Measurements from ENCODE around the gene CLCA2.

Gene CLCA2, protein sequence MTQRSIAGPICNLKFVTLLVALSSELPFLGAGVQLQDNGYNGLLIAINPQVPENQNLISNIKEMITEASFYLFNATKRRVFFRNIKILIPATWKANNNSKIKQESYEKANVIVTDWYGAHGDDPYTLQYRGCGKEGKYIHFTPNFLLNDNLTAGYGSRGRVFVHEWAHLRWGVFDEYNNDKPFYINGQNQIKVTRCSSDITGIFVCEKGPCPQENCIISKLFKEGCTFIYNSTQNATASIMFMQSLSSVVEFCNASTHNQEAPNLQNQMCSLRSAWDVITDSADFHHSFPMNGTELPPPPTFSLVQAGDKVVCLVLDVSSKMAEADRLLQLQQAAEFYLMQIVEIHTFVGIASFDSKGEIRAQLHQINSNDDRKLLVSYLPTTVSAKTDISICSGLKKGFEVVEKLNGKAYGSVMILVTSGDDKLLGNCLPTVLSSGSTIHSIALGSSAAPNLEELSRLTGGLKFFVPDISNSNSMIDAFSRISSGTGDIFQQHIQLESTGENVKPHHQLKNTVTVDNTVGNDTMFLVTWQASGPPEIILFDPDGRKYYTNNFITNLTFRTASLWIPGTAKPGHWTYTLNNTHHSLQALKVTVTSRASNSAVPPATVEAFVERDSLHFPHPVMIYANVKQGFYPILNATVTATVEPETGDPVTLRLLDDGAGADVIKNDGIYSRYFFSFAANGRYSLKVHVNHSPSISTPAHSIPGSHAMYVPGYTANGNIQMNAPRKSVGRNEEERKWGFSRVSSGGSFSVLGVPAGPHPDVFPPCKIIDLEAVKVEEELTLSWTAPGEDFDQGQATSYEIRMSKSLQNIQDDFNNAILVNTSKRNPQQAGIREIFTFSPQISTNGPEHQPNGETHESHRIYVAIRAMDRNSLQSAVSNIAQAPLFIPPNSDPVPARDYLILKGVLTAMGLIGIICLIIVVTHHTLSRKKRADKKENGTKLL

GRCh38 chr1:86423873-86424272, at the start of gene CLCA2:
Gene CLCA2 (plus strand): TSS chr1:86424171. CDS start chr1:86424248, 77 bp downstream.
- in situ Hi-C loops (cut with HindIII; ENCODE audit: low sequenced_read_pairs) = no loop called here

DNA sequence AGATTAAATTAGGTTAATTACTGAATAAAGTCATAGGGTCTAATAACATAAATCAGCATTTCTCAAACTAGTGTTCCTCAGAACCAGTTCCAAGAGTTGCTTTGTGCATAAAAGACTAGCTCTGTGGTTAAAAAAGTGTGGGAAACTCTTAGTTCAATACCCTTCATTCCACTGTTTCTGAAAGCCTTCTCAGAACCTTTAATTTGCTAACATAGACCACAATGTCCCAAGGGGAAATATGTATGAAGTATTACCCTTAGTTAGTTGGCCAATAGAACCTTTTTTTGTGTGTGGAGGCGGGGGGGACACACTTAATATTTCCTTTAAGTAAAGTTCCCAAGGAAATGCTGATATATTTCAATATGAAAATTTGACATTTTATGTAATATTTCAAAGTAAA, 48.3 kb upstream of the CLCA2 start:
- in situ Hi-C loops (cut with HindIII; ENCODE audit: low sequenced_read_pairs) = no loop called here

- in situ Hi-C loops (cut with HindIII; ENCODE audit: low sequenced_read_pairs) = no loop called here
Observed at GRCh38 chr1:86377341-86377740, 46.6 kb upstream of the CLCA2 start.

- in situ Hi-C loops (cut with HindIII; ENCODE audit: low sequenced_read_pairs) = no loop called here
Observed at GRCh38 chr1:86378813-86379212, 45.2 kb upstream of the CLCA2 start.

DNA sequence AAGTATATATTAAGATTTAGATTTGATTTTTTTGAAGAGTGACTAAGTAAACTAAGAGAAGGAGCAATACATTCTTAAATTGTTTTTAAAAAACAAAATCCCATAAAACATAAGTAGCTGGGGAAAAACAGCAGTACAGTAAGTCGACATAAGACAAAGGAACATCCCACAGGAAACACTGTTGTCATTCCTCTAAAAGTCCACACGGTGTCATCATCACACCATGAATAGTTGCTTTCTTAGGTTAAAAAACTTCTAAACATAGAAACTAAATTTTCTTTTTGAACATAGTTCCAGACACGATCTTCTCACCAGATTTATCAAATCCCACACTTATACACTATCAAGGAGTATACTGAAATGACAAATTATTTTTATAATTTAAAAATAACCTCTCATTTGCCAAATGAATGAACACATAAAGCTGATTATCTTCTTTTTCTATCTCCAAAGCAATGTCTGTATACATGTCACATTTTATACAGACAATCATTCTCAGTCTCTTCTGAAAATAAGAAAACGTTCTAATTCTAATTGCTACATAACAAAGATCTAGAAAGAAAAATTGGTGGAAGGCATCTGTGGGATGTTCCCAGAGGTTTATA, 43.6 kb upstream of the CLCA2 start:
- in situ Hi-C loops (cut with HindIII; ENCODE audit: low sequenced_read_pairs) = no loop called here

- in situ Hi-C loops (cut with HindIII; ENCODE audit: low sequenced_read_pairs) = no loop called here
Observed at GRCh38 chr1:86381223-86381622, 42.7 kb upstream of the CLCA2 start.

- in situ Hi-C loops (cut with HindIII; ENCODE audit: low sequenced_read_pairs) = no loop called here
Observed at GRCh38 chr1:86382878-86383277, 41.1 kb upstream of the CLCA2 start.

GRCh38 chr1:86387916-86388627, 35.9 kb upstream of the CLCA2 start:
- in situ Hi-C loops (cut with HindIII; ENCODE audit: low sequenced_read_pairs) = no loop called here

GRCh38 chr1:86388777-86389176, 35.2 kb upstream of the CLCA2 start:
- in situ Hi-C loops (cut with HindIII; ENCODE audit: low sequenced_read_pairs) = no loop called here

DNA sequence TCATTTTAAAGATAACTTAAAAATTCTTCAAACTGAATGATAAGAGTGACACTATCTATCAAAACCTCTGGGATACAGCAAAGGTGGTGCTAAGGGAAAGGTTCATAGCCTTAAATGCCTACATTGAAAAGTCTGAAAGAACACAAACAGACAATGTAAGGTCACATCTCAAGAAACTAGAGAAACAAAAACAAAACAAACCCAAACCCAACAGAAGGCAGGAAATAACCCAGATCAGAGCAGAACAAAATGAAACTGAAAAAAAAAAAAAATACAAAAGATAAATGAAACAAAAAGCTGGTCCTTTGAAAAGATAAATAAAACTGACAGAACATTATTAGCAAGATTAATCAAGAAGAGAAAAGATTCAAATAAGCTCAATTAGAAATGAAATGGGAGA, 34.7 kb upstream of the CLCA2 start:
- in situ Hi-C loops (cut with HindIII; ENCODE audit: low sequenced_read_pairs) = no loop called here

- in situ Hi-C loops (cut with HindIII; ENCODE audit: low sequenced_read_pairs) = no loop called here
Observed at GRCh38 chr1:86394416-86394815, 29.6 kb upstream of the CLCA2 start.

- in situ Hi-C loops (cut with HindIII; ENCODE audit: low sequenced_read_pairs) = no loop called here
Observed at GRCh38 chr1:86395751-86396497, 28.0 kb upstream of the CLCA2 start, which contains the start of gene ODF2L. Gene ODF2L (minus strand): TSS chr1:86396323. CDS start chr1:86387027, 9,296 bp downstream.

- in situ Hi-C loops (cut with HindIII; ENCODE audit: low sequenced_read_pairs) = no loop called here
Observed at GRCh38 chr1:86396498-86396890, 27.5 kb upstream of the CLCA2 start.

DNA sequence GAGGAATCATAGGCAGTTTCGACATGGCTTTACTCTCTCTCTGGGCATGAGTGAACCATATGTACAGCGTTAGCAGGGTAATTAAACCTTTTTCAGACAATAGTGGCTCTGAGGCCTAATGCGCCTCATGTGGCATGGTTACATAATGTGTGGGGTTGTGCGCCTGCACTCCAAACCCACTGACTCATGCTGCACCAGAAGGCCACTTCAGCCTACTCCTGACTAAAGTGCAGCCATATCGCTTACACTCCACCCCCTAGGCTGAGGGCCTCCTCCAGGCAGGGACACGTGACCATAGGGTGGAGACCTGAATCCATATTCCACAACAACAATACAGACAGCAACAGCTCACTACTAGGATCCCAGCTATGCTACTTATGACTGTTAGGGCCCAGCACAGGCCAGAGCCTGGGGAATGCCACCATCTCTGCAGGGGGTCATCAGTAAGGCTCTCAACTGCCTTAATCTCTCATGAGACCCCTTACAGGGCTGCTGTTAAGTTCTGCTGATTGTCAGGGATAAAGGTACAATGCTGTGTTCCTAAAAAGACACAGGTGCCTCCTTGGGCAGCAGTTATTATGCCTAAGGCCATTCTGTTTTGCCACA, 14.5 kb upstream of the CLCA2 start:
- in situ Hi-C loops (cut with HindIII; ENCODE audit: low sequenced_read_pairs) = no loop called here

- in situ Hi-C loops (cut with HindIII; ENCODE audit: low sequenced_read_pairs) = no loop called here
Observed at GRCh38 chr1:86410879-86411278, 13.1 kb upstream of the CLCA2 start.

DNA sequence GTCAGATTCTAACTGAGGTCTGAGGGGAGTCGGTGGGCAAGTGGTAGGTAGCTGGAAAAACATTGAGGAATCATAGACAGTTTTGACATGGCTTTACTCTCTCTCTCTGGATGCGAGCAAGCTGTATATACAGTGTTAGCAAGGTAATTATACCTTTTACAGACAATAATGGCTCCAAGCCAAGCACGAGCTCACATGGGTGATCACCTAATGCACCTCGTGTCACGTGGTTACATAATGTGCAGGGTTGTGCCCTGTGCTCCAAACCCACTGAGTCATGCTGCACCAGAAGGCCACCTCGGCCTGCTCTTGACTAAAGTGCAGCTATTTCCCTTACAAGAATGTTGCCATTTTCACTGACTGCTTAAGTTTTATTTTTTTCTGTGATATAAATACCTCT, 7.6 kb upstream of the CLCA2 start:
- in situ Hi-C loops (cut with HindIII; ENCODE audit: low sequenced_read_pairs) = no loop called here

- in situ Hi-C loops (cut with HindIII; ENCODE audit: low sequenced_read_pairs) = no loop called here
Observed at GRCh38 chr1:86419277-86419903, 4.6 kb upstream of the CLCA2 start.

DNA sequence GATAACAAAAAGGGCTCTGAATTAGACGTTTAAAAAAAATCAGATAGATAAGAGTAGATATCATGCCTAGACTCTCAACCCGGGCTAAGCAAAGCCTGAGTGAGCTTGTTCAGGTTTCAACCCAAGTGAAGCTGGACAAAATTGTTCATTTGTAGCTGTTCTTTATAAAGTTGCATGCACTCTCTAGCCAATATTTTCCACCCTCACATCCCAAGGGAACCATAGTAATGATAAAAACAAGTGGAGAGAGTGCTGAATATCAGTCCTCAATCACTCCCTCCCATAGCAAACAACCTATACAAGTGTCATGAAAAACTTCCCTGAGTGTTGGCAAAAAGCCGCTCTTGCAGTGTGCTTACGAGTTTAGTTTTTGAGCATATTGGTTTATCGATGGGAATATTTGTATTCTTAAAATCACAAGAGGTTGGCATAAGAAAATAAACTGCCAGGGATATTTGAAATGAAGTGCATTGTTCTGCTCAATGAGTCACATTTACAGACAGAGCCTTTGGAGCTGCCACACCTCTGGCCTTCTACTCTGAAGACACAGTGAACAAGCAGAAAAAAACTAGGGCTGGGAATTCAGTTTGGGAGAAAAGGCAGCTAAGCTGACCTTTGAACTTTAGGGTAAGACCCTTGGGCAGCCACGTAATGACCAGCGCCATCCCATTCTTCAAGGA, 2.2 kb upstream of the CLCA2 start:
- in situ Hi-C loops (cut with HindIII; ENCODE audit: low sequenced_read_pairs) = no loop called here

DNA sequence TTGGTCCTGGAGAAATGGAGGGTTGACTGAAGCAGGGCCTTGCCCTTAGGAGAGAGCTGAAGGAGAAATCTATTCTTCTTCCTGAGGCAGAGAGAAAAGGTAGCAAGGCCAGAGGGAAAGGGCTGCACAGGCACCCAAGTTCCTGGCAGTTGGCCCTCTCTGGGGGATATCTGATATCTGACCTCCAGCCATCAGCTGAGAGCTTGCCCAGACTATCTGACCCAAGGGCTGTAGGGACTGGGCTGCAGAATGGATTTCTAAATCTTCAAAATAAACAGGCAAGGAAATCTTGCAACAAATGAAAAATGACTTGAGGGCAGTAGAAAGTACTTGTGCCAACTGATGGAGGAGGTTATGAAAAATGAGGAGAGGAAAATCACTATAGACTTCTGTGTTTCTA, 498 bp upstream of the CLCA2 start:
- in situ Hi-C loops (cut with HindIII; ENCODE audit: low sequenced_read_pairs) = no loop called here

All from endothelial cell of hepatic sinusoid (primary cell).